Hippocampal formation (tissue), 2 donors: ENCODE data around the gene HOXA11.

ENCODE experiments used
- DNase-seq, 2 donors: peaks; one replicate each; lab custom pipeline; 2025; lab: John Stamatoyannopoulos, UW

HOXA11 gene

DNA sequence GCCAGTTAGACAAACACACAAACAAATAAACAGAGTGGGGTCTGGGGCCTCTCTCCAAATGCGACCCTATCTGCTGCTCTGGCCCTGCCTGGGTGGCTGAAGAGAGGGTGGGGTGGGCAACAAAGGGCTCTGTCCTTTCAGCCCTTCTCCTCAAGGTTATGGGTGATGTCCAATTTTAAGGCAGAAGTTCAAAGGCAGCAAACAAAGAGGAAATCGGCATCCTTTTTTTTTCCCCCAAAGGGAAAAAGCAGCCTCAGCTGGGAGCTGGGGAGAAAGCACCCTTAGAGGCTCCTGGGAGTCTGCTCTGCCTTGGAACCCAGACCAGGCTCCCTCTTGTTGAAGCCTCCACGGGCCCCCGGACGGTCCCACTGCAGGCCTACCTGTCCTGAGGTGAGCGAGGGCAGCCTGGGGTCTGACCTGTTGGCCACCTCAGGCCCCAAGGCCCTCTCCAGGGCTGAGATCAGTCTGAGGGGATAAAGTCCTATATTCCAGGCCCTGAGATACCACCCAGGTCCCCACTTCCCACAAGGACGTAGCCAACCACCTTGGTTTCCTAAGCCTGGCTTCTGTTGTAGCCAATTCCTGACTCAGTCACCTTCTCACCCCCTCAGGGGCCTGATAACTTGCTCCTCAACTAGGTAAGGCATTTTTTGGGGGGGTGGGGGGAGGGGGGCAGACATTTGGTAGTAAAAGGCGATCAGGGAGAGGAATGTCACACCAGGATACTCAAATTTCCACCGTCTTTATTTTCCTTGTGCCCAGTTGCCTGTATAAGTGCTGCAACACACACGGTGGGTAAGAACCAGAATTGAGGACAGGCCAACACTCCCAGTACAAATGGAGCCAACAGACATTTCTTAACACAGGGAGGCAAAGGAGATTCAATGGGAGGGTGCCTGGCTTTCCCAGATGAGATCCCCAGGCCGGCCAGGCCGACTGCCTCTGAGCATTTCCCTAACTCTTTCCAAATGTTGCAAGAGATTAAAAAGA, 4.3 kb downstream of the HOXA11 start:
- no peak for DNase-seq

DNA sequence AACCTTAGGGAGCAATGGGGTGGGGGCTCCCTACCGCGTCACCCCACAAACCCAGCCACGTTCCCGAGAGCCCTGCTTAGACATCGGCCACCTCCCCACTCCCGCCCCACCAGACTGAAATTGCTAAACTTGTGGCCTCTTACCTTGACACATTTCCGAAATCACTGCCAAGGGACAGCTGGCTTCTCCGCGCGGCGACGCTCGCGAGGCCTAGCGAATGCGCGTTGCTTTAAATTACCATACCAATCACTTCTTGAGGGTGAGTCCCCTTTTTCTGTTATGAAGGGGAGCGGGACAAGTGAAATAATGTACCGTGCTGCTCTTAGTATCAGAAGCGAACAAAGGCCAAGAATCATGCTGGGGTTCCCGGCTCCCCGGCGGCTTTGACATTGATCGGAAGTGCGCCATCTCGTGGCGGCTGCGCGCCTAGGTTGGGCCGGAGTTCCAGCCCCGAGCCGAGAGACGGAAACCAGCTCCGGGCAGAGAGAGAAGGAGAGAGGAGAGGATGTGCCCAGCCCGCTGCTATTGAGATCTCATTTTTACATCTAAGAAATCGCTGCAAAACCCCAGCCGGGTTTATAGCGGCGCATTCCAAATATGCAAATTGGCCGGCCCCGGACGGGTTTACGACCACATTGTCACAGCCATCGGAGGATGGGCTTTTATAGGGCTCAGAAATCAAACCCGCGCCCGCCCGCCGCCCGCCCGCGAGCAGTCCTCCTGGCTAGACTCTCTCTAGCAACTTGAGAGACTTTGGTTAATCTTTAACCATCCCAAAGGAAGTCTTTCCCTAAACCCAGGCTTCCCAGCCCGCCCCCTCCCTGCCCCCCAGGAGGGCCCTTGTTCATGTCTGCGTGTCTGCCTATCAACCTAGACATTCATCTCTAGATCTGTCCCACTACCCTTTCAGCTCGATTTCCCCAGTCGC, 5.3 kb downstream of the HOXA11 start:
- DNase-seq: no peak

GRCh38 chr7:27179030-27179429, 6.0 kb downstream of the HOXA11 start:
- no peak for DNase-seq

GRCh38 chr7:27178366-27178765, 6.7 kb downstream of the HOXA11 start:
- DNase-seq: no peak

GRCh38 chr7:27177795-27178320, 7.2 kb downstream of the HOXA11 start:
- no peak for DNase-seq

DNA sequence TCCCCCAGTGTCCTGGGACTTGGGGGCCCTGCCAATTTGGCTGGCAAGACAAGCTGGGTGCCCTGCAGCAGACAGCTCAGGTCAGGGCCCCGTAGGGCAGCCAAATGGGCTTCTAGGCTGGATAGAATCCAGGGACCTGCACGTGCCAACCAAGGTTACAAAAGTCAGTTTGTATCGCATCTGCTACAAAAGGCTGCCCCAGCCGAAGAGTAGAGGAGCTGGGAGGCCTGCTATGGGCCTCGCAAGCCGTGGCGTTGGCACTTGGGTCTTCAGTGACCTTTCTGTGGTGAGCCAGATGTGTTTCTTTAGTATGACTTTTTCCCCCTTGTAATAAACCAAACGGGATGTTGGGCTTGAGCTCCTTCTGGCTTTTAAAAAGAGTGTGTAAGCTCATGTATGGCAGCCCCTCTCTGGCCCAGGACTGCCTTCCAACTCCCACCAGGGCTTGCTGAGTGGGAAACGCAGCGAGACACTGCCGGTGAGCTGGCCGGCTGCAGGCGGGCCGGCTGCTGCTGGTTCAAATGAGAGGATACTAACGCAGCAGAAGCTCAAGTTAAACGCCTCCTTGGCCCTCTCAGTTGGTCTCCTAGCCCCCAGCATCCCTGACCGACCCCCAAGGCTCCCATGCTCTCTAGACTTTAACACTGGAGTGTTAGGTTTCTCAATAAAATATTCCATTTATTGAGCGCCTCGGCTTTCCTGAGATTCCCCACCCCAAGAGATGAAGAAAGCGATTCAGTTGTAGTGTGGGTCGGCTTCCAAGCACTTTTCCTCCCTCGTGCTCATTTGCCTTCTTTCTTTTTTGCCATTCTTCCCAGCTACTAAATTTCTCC, 7.9 kb downstream of the HOXA11 start:
- DNase-seq: no peak

DNA sequence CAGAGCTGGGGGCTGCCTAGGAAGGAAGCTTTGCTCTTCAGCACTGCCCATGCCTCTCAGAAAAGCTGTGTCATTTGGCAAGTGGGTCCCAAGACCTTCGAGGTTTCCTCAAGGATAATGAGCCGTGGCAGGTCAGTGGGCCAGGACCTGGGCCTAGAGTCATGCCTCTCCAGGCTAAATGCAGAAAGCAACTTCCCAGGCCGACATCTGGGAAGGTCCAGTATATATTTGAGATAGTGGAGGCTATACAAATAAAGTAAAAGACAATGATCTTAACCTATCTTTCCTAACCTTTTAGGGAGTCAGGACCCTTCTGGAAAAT, 8.5 kb downstream of the HOXA11 start:
- DNase-seq: no peak

GRCh38 chr7:27175626-27176523, 9.2 kb downstream of the HOXA11 start:
- DNase-seq: no peak

DNA sequence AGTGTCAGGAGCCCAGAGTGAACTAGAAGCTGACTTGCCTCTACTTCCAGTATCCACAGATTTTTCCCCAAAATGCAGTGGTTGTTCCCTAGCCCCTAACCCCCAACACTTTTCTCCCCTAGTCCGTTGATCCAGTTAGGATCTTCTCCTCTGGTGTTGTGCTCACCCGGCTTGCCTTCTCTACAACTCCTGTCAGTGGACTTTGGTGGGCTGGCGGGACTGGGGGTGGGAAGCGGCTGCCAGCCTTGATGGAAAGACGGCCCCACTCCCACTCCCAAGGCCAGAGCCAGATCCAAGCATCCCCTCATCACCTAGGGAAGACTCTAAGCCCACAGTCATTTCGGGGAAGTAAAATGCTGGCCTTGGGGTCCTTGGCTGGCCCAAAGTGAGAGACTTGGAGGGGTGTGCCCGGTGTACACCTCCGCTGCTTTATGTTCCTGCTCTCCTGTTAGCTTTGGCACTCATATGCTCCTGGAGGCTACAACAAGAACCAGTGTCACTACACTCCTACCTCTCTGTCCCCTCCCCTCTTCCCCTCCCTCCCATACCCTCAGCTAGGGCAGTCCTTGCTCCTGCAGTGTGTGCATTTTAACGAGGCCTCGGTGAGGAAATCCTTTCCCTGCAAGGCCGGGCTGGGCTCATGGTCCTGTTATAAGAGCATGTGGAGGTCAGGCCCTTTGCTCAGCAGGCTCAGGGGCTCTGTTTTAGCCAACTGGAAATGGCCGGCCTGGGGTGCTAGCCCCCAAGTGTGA, 10.0 kb downstream of the HOXA11 start:
- DNase-seq: no peak

DNA sequence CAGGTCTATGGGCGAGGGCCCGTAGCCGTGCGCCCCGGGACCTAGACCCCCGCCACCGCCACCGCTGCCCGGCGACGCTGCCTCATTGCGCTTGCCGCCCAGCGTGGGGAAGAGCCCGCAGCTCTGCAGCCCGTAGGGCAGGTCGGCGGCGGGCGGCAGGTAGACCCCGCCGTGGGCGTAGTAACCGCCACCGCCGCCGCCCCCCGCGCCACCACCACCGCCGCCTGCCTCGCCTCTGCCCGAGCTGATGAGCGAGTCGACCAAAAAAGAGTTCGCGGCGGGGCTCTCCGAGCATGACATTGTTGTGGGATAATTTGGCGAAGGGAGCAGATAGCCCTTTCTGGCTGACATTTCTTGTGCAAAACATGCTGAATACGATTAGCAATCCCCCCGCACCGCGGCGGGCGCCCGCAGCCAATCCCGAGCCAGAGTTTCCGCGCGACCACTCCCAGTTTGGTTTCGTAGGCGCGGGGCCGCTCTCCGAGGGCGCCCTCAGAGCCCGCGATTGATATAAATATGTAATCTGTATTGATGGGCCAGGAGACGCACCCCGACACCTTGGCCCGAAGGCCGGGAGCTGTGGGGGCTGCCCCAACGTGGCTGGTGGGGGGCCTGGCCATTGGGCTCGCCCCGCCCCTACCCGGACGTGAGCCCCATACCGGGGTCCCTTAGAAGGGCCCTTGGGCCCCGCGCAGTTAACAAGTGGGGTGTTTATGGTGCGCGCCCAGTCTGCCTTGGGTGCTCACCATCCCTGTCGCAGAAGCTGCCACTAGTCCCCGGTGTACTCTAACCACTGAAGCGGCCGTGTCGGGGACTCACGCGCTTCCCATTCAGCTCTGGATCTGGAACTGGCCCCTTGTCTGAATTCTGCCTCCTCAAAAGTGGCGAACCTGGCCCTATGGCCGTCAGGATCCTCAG, 10.8 kb downstream of the HOXA11 start, which contains the start of gene HOXA10:
Gene HOXA10, minus strand, starts transcription at position 365 of the 918 bp plus-strand sequence. Its CDS starts 14 bp downstream, at position 351.
- no peak for DNase-seq

DNA sequence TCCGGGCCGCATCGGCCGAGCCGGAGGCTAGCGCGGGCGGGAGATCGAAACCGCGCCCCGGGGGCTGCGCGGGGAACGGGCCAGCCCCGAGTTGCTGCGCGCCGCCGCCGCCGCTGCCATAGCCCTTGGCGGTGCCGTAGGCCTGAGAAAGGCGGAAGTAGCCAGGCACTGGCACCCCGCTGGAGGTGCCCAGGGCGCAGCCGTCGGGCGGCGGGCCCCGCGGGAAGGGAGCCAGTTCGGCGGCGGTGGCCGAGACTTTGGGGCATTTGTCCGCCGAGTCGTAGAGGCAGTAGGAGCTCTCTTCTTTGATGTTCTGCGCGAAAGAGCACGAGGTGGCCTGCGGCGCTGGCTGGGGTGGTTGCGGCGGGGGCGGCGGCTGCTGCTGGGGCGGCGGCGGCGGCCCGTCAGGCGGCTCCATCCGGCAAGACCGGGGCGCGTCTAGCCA, 11.5 kb downstream of the HOXA11 start:
- no peak for DNase-seq

DNA sequence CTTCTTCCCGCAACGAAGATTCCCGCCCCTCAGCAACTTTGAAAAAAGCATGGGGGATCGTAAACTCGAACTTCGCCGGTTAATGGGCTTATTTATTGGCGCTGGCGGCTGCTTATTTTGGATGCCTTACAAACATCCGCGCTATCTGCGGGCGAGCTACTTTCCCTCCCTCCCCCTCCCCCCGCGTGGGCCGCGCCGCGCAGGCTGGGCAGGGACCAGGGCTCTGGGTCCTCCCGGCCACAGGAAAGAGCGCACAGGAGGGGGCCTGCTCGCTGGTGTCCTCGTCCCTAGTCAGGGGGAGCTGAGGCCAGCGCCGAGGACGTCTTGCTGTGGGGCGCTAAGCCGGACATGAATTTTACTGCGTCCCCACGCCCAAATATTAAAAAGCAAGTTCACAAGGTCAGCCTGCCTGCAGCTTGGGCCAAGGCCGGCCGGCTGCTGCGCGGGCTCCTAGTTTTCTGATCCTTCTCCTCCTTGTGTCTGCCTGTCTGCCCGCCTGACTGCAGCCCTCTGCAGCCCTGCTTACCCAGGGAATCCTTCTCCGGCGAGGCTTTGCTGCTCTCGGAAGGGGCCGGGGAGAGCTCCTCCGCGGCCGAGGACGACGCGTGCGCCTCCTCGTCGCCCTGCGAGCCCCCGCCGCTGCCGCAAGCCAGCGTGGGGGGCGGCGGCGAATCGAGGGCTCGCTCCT, 12.1 kb downstream of the HOXA11 start:
- DNase-seq: no peak

DNA sequence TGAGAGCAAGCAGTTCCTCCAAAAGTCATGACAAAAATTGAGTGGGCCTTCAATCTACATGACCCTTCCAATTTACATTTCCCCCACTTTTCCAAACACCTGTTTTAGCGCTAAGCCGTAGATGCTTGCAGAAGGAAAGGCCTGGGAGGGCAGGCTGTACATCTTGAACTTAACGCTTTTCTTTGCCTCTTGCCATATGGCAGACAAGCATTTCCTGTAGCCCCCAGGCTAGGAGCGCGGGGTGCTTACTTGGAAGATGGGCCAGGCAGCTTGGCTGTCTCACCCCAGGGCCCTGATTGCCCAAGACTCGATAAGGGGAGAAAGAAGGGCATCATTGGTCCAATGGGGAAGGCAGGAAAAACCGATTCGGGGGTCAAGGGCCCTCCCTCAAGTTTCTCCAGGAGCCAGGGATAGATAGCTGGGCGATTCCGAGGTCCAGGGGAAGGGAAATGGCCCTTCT, 12.7 kb downstream of the HOXA11 start:
- DNase-seq: no peak

DNA sequence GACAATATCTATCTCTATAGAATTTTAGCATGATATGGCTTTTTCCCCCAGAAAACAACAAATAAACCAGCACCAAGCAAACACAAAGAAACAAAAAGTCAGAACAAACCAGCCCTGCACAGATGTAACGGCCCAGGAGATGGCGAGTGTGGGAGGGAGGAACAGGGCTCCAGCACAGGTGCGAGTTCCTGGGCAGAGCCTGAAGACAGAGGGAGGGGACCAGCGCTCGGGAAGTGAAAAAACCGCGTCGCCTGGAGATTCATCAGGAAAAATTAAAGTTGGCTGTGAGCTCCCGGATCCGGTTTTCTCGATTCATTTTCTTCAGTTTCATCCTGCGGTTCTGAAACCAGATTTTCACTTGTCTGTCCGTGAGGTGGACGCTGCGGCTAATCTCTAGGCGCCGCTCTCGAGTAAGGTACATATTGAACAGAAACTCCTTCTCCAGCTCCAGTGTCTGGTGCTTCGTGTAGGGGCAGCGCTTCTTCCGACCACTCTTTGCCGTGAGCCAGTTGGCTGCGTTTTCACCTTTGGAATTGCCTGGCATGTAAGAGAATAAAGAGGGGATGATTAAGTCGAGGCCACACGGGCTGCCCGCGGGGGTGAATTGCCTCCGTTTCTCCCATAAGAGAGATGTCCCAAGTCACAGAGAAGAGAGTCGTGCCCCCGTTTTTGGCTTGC, 13.3 kb downstream of the HOXA11 start:
- DNase-seq: no peak

DNA sequence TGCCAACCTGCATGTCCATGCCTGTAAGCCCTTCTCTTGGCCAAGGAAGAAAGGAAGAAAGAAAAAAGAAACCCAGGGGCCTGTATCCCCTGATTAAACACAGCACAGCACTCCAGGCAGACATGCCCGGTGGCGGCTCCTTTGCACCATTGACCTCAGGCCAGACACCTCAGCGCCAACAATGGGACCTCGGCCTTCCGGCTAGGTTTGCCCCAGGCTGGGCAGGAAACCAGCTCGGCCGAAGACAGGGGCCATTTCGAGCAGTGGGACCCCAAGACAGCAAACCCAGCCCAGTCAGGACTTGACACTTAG, 13.8 kb downstream of the HOXA11 start:
- DNase-seq: no peak

DNA sequence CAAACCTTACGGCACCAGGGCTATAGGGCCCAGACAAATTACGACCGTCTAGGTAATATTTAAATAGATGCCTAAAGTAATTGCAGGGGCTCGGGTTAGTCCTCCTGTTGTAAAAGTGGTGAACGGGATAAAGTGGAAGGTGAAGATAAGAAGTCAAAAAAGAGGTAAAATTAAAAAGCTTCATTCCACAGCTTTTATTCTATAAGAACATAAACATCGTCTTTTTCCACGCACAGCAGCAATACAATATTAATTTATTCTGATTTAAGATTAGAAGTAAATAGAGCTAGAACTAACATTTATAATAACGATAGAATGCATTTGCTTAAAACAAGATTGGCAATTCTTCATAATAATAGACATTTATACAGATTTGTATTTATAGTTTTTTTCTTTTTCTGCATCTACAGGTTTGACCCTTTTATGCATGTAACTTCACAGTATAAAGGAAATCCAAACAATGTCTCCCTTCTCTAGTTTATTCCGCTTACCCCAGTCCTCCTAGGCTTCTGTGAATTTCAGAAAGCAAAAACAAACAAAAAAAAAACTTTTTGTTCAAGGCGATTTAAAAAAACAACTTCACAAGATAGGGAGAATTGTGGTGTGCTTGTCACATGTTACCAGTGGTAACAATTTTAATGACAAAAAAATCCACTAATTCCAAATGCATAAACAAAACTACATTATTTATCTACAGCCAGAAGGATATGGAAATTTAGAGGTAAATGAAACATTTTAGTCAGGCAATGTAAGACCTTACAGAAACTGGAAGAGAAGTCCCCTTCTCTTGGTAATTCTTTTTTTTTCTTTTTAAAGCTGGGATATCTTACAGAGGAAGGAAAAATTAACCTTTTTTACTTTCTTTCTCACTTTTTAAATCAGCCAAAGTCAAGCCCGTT, 14.4 kb downstream of the HOXA11 start:
- DNase-seq: no peak
